Thyroid gland (tissue), 4 donors: Measurements from ENCODE around the gene ARHGEF10L. TPM values are rescaled to one million over a fixed set of nuclear protein-coding genes. Genes with fewer than 3 reads are reported as not detected.
A peak's percentile ranks its signal among the peaks of the same experiment; 100 is the strongest.

Experiments used
- DNase-seq, 2 donors: peaks; one replicate each; pipeline ENCODE4 v3.0.0-alpha.2; 2019
- H3K27ac ChIP-seq, 3 donors: fragments of 200-600 bp; sonication (generic); 1 replicate in 2 of 3; 2 replicates in 1 of 3; pipeline ENCODE4 v1.5.1; 2016 to 2019; ENCODE audit warnings: mild to moderate bottlenecking in 1 of 3, moderate library complexity in 1 of 3
- H3K27me3 ChIP-seq: fragments of 200-600 bp; sonication (generic); one replicate; pipeline ENCODE4 v1.5.1; 2019
- H3K36me3 ChIP-seq, 2 donors: fragments of 200-600 bp; sonication (generic); one replicate each; pipeline ENCODE4 v1.5.1; 2016 to 2019
- H3K4me1 ChIP-seq, 2 donors: fragments of 200-600 bp; sonication (generic); one replicate each; pipeline ENCODE4 v1.5.1; 2017 to 2019
- H3K4me3 ChIP-seq, 3 donors: fragments of 200-600 bp; sonication (generic); replicated peaks in 1 of 3; 1 replicate in 2 of 3; 2 replicates in 1 of 3; pipeline ENCODE4 v1.5.1; 2016; ENCODE audit warnings: mild to moderate bottlenecking in 1 of 3
- H3K9me3 ChIP-seq: fragments of 200-600 bp; sonication (generic); one replicate; pipeline ENCODE4 v1.5.1; 2017
- CTCF ChIP-seq, 6 experiments: fragments of 200-600 bp in 3 of 6; fragments of 450-650 bp in 3 of 6; sonication (generic) in 3 of 6; IDR thresholded peaks; one replicate each; pipeline ENCODE4 v1.5.1; 2016 to 2019; ENCODE audit warnings: antibody characterized with exemption in 6 of 6, mild to moderate bottlenecking in 2 of 6, inconsistent platforms in 1 of 6, moderate library complexity in 1 of 6
- POLR2A ChIP-seq, 2 donors: fragments of 450-650 bp; IDR thresholded peaks; one replicate each; pipeline ENCODE4 v1.6.1; 2017; ENCODE audit warnings: antibody characterized with exemption in 2 of 2, mild to moderate bottlenecking in 2 of 2, moderate library complexity in 1 of 2
- WGBS, 2 donors: methylation state at CpG; one replicate each; pipeline ENCODE4 v1.1.5; 2017; 5-methylcytosine and 5-hydroxymethylcytosine counted together
- intact Hi-C: fragments of 100-400 bp; cut with DNase I; formaldehyde crosslinking; loops from one replicate; pipeline ENCODE4 v1.15.1; 2023
- total RNA-seq, 4 donors: library from RNA; depleted of rRNA; stranded (reverse); fragments of >200 nt; gene quantifications; one replicate each; pipeline ENCODE4 v1.2.3, GENCODE V29; 2016

The ARHGEF10L gene
- total RNA-seq, 4 donors from 2014 or later = 32.2 to 64.5 (median 51.4) TPM

GRCh38 chr1:17567582-17567981 is 28.1 kb downstream of the ARHGEF10L start:
- Histone ChIP-seq H3K4me1 (peaks cover 44 to 83% of the 10 kb centered on the region in 2 donors), H3K27ac (peak overlapping the region in 1 of 3 donors; percentile 98), H3K4me3 (no peak overlapping the region), H3K36me3 (no peaks in the 10 kb centered on the region), H3K27me3 (no peaks in the 10 kb centered on the region), H3K9me3 (no peaks in the 10 kb centered on the region)
- WGBS, 2 donors = 63 to 78% methylated on average over 6 of the region's 6 CpGs
- DNase-seq = no peak
- intact Hi-C loops = no loop called here
- no peak for TF ChIP-seq POLR2A (IDR thresholded peaks at IDR 0.05)
- no peak for TF ChIP-seq CTCF (IDR thresholded peaks at IDR 0.05)

- H3K27ac ChIP-seq = peak overlapping the region; percentile 98 to 100 (median 99)
- no peak for TF ChIP-seq POLR2A (IDR thresholded peaks at IDR 0.05)
- no peak for TF ChIP-seq CTCF (IDR thresholded peaks at IDR 0.05)
- intact Hi-C loops = no loop called here
- H3K27me3 ChIP-seq = no peaks in the 10 kb centered on the region
- H3K4me1 ChIP-seq = peaks cover 44 to 86% of the 10 kb centered on the region in 2 donors
- no peak overlapping the region for H3K4me3 ChIP-seq
- H3K9me3 ChIP-seq = no peaks in the 10 kb centered on the region
- H3K36me3 ChIP-seq = no peaks in the 10 kb centered on the region
- DNase-seq = no peak
- 86 to 87% methylated on average over 9 to 10 of the region's 11 CpGs for WGBS, 2 donors
These were observed 28.8 kb downstream of the ARHGEF10L start for GRCh38 chr1:17568014-17568900.

DNA sequence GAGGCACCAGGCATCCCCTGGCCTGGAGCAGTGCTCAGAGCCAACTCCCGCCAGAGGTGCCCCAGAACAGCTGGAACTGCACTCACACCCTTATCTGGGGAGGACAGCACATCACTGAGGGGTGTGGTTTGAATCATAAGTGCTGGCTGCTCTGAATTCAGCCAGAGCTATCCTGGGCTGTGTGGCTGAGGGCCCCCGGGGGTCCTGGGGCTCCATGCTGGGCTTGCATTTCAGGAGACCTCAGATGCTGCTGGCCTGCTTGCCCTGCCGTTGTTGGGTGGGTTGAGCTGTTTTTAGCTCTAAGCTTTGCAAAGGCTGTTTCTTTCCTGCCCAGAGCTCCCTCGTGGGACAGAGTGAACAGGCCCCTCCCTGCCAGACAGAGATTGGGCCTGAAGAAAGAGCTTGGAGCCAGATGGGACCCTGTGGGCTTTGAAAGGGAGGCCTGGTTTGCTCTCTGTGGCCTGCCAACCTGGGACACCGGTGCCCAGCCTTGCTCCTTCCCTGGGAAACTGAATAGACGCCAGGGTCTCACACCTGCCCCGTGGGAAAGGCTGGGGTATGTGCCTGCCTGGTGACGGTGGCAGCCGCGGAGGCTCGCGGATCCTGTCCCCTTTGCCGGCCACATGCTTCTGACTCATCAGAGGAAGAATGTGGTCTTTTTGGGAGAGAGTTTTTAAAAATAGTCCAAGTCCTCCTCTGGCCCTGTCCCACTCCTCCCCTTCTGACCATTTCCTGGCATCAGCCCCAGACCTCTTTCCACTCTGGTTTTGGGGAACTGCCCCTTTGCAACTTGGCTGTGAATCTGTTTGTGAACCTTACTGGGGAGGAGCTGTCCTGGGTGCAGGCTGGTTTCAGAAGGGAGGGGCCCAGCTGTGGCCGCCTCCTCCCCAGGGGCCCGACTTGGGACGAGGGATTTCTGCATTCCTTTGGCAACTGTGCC is 30.0 kb downstream of the ARHGEF10L start:
- H3K4me3 ChIP-seq = no peak overlapping the region
- WGBS, 2 donors = 7 to 12% methylated on average over 12 to 13 of the region's 16 CpGs
- peaks cover 34 to 85% of the 10 kb centered on the region in 2 donors for H3K4me1 ChIP-seq
- peak; percentile 93 to 94 for DNase-seq
- intact Hi-C loops = no loop called here
- no peaks in the 10 kb centered on the region for H3K9me3 ChIP-seq
- peak overlapping the region; percentile 98 to 100 (median 99) for H3K27ac ChIP-seq
- no peaks in the 10 kb centered on the region for H3K36me3 ChIP-seq
- TF ChIP-seq CTCF (IDR thresholded peaks at IDR 0.05) (no peak), POLR2A (IDR thresholded peaks at IDR 0.05) (peak in 1 of 2 donors; percentile 54)
- H3K27me3 ChIP-seq = no peaks in the 10 kb centered on the region

DNA sequence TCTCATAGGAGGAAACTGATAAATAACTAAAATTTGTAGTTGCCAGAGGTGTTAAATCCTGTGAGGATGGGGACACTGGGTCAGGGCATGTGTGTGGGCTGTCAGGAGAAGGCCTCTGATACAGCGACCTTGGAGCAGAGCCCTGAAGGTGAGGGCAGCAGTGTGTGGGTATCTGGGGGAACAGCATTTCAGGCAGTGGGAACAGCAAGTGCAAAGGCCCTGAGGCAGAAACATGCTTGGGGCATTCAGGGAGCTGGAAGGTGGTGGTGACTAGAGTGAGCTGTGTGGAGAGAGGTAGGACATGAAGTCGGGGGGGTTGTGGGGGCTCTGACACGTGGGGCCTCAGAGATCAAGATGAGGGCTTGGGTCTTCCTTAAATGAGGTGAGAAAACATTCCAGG is 30.7 kb downstream of the ARHGEF10L start:
- H3K9me3 ChIP-seq = no peaks in the 10 kb centered on the region
- DNase-seq = no peak
- intact Hi-C loops = no loop called here
- TF ChIP-seq POLR2A (IDR thresholded peaks at IDR 0.05) (no peak), CTCF (IDR thresholded peaks at IDR 0.05) (no peak)
- no peaks in the 10 kb centered on the region for H3K27me3 ChIP-seq
- WGBS, 2 donors = 86 to 90% methylated on average over 3 of the region's 3 CpGs
- peak overlapping the region; percentile 92 to 100 (median 98) for H3K27ac ChIP-seq
- no peaks in the 10 kb centered on the region for H3K36me3 ChIP-seq
- no peak overlapping the region for H3K4me3 ChIP-seq
- peaks cover 29 to 85% of the 10 kb centered on the region in 2 donors for H3K4me1 ChIP-seq
